ENCODE data around the gene SRR.
"Not testable (repeated sequence)": the region's sequence is repeated elsewhere in the genome, so short reads cannot be mapped to it uniquely, and the experiment has no call there.

The SRR gene, protein sequence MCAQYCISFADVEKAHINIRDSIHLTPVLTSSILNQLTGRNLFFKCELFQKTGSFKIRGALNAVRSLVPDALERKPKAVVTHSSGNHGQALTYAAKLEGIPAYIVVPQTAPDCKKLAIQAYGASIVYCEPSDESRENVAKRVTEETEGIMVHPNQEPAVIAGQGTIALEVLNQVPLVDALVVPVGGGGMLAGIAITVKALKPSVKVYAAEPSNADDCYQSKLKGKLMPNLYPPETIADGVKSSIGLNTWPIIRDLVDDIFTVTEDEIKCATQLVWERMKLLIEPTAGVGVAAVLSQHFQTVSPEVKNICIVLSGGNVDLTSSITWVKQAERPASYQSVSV

DNA sequence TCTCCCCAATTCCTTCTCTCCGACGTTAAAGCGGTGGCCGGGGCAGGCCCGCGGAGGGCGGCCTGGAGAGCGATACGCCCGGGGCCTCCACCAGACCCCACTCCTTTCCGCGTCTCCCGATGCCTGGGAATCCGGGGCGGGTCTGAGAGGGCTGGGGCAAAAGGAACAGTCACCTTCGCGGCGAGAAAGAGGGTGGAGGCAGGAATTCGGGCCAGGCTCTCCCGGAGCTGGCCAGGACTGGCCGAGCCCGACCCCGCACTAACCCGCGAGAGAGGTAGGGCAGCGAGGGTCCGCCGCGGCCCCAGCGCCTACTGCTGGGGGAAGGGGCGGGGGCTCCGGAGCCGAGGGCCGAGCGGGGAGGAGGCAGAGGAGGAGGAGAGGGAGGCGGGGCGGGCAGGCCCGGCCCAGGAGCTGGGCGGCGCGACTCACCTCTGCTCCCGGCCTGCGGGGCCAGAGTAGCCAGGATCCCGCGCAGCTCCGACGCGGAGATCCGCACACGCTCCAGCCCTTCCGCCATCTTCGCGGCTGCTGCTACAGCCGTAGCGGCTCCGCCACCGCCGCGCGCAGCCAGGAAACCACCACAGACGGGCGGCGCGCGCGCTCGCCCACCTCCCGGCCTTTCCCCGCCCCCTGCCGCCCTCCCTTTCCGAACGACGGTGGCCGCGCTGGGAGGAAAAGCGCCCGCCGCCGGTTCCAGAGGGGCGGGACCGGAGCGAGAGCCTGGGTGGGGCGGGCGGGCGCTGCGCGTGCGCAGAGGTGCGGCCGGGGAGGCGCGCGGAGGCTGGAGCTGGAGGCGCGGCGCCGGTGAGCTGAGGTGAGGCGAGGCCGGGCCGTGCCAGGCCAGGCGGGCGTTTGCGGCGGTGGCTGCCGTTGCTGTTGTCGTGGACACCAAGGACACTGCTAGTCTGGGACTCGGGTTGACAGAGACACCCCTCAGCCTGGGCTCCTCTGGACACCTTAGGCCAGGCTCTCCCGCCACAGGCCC lies at the start of gene SRR, which contains the start of gene SMG6:
Gene SRR (plus strand): TSS at position 747 of the 985 bp plus-strand sequence. CDS start 11,611 bp downstream, outside the sequence.
Gene SMG6 (minus strand): TSS at position 582 of the 985 bp plus-strand sequence. CDS start 65 bp downstream, at position 517.
- peak; percentile 86 for DNase-seq (ENCODE audit: low read depth)

GRCh38 chr17:2258830-2259229 lies 44.9 kb upstream of the SRR start:
- not testable (repeated sequence) for H3K4me3 ChIP-seq (ENCODE audit: low read depth, low read length); DNase-seq (ENCODE audit: low read depth)

More for the DNA sequence above, at the start of gene SRR, which contains the start of gene SMG6:
- no peak for TF ChIP-seq CTCF (IDR thresholded peaks at IDR 0.05; ENCODE audit: low read depth, low read length)
- peak; percentile 45 for TF ChIP-seq POLR2A (IDR thresholded peaks at IDR 0.05; ENCODE audit: extremely low read depth, insufficient read length)
- TF ChIP-seq MYC (IDR thresholded peaks at IDR 0.05; ENCODE audit: low read depth, low read length), result no peak
- TF ChIP-seq MAX (IDR thresholded peaks at IDR 0.05; ENCODE audit: low read depth, low read length), result peak; percentile 3; the same call in 1 of the 2 replicates
- peak within 1 kb of the TSS; percentile 81 for H3K4me3 ChIP-seq (ENCODE audit: low read depth, low read length)

GRCh38 chr17:2259769-2260536 lies 43.8 kb upstream of the SRR start:
- peak; percentile 7 for DNase-seq (ENCODE audit: low read depth)
- TF ChIP-seq CTCF (IDR thresholded peaks at IDR 0.05; ENCODE audit: low read depth, low read length) (no peak), MAX (IDR thresholded peaks at IDR 0.05; ENCODE audit: low read depth, low read length) (no peak), POLR2A (IDR thresholded peaks at IDR 0.05; ENCODE audit: extremely low read depth, insufficient read length) (no peak), MYC (IDR thresholded peaks at IDR 0.05; ENCODE audit: low read depth, low read length) (no peak)
- no peak overlapping the region for H3K4me3 ChIP-seq (ENCODE audit: low read depth, low read length)

DNA sequence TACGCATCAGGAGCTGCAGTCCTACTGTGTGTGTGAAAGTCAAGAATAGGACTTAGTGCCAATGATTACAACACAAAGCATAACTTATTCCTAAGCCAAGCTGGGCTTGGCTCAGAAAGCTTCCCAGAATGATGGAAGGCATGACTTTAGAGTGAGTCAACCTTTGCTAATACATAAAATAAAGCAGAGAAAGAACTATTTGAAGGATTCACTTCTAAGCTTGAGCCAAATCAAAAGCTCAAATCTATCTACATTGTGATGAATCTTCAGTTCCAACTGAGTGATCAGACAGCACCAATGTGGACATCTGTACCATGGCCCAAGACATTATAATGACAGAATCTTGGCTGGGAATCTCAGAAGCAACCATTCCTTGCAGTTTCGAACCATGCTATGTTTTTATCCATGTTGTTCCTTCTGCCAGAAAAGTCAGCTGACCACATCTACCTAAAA lies 41.6 kb upstream of the SRR start:
- TF ChIP-seq CTCF (IDR thresholded peaks at IDR 0.05; ENCODE audit: low read depth, low read length) (no peak), POLR2A (IDR thresholded peaks at IDR 0.05; ENCODE audit: extremely low read depth, insufficient read length) (no peak), MAX (IDR thresholded peaks at IDR 0.05; ENCODE audit: low read depth, low read length) (no peak), MYC (IDR thresholded peaks at IDR 0.05; ENCODE audit: low read depth, low read length) (no peak)
- no peak for DNase-seq (ENCODE audit: low read depth)
- H3K4me3 ChIP-seq (ENCODE audit: low read depth, low read length), result no peak overlapping the region

- DNase-seq (ENCODE audit: low read depth), result no peak
- TF ChIP-seq CTCF (IDR thresholded peaks at IDR 0.05; ENCODE audit: low read depth, low read length) (no peak), POLR2A (IDR thresholded peaks at IDR 0.05; ENCODE audit: extremely low read depth, insufficient read length) (no peak), MAX (IDR thresholded peaks at IDR 0.05; ENCODE audit: low read depth, low read length) (no peak), MYC (IDR thresholded peaks at IDR 0.05; ENCODE audit: low read depth, low read length) (no peak)
- H3K4me3 ChIP-seq (ENCODE audit: low read depth, low read length), result no peak overlapping the region
These were observed 40.3 kb upstream of the SRR start for GRCh38 chr17:2263183-2264066.

Measured in NB4 (cell line).